PC-3 (cell line): ENCODE measurements around the gene LRRC3C.

Experiments used
- EZH2 ChIP-seq: fragments of 300-600 bp; sonication (generic); IDR thresholded peaks from one replicate; pipeline ENCODE4 v1.6.1; 2017; ENCODE audit warnings: antibody characterized with exemption, mild to moderate bottlenecking, low read length; ENCODE audit not compliant: unreplicated experiment
- TF ChIP-seq, protein P1 (sequence below): fragments of 300-600 bp; sonication (generic); conservative IDR thresholded peaks from 2 replicates; pipeline ENCODE4 v1.5.1; 2017; ENCODE audit warnings: antibody characterized with exemption, low read depth, mild to moderate bottlenecking, low read length

DNA sequence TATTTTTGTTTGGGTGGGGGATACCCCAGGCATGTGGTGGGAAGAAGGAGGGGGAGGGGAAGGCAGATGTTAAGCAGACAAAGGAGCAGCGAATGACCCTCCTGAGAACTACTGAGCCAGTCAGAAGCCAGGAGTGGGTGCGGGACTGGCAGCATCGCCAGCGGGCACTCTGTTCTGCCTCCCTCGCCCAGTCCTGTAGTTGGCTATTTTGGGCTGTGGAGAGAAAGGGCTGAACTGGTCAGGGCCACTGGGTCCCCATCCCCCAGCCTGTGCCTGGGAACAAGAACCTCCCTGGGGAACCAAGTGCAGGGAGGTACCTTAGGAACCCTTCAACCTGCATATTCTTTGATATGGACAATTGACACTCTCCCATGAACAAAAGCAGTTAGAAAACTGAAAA lies 6.4 kb downstream of the LRRC3C start:
- TF ChIP-seq, protein P1, sequence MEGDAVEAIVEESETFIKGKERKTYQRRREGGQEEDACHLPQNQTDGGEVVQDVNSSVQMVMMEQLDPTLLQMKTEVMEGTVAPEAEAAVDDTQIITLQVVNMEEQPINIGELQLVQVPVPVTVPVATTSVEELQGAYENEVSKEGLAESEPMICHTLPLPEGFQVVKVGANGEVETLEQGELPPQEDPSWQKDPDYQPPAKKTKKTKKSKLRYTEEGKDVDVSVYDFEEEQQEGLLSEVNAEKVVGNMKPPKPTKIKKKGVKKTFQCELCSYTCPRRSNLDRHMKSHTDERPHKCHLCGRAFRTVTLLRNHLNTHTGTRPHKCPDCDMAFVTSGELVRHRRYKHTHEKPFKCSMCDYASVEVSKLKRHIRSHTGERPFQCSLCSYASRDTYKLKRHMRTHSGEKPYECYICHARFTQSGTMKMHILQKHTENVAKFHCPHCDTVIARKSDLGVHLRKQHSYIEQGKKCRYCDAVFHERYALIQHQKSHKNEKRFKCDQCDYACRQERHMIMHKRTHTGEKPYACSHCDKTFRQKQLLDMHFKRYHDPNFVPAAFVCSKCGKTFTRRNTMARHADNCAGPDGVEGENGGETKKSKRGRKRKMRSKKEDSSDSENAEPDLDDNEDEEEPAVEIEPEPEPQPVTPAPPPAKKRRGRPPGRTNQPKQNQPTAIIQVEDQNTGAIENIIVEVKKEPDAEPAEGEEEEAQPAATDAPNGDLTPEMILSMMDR, result no peak
- no peak for TF ChIP-seq EZH2
